ENCODE results near the gene ARRB2.

DNA sequence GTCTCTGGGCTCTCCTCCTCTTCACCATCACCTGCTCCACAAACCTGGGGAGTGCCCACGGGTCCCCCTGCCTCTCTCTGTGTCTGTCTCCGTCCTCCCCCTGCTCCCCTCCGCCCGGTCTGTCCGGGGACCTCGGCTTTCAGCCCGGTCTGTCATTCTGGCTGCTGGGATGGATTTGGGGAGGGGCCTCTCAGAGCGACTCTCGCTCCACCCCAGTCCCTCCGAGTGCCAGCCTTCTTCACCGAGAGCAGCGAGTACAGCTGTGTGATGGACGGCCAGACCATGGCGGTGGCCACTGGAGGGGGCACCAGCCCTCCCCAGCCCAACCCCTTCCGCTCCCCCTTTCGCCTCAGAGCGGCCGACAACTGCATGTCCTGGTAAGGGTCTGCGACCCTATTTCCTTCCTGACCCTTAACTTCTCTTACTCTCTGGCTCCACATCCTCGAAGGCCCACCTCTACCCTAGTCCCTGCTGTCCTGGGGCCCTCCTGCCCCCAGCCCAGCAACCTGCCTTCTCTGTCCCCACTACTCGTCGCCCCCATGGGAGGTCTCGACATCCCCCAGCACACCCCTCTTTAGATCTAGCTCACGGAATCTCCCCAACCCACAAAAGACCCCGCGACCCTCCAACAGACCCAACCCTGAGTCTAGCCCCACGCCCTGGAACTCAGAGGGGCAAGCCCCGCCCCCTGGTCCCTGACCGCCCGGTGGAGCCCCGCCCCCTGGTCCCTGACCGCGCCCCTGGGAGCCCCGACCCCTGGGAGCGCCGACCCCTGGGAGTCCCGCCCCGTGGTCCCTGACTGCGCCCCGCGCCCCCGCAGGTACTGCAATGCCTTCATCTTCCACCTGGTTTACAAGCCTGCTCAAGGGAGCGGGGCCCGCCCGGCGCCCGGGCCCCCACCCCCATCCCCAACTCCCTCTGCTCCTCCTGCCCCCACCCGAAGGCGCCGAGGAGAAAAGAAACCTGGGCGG is 34.9 kb downstream of the ARRB2 start:
- TF ChIP-seq, protein P1, sequence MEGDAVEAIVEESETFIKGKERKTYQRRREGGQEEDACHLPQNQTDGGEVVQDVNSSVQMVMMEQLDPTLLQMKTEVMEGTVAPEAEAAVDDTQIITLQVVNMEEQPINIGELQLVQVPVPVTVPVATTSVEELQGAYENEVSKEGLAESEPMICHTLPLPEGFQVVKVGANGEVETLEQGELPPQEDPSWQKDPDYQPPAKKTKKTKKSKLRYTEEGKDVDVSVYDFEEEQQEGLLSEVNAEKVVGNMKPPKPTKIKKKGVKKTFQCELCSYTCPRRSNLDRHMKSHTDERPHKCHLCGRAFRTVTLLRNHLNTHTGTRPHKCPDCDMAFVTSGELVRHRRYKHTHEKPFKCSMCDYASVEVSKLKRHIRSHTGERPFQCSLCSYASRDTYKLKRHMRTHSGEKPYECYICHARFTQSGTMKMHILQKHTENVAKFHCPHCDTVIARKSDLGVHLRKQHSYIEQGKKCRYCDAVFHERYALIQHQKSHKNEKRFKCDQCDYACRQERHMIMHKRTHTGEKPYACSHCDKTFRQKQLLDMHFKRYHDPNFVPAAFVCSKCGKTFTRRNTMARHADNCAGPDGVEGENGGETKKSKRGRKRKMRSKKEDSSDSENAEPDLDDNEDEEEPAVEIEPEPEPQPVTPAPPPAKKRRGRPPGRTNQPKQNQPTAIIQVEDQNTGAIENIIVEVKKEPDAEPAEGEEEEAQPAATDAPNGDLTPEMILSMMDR (IDR thresholded peaks at IDR 0.05; ENCODE audit: low read depth, low read length, missing input control), result no peak
- TF ChIP-seq, protein P2, sequence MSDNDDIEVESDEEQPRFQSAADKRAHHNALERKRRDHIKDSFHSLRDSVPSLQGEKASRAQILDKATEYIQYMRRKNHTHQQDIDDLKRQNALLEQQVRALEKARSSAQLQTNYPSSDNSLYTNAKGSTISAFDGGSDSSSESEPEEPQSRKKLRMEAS (IDR thresholded peaks at IDR 0.05), result no peak
- no peak for TF ChIP-seq GABPA (IDR thresholded peaks at IDR 0.05 in 1 of 2, conservative IDR thresholded peaks at IDR 0.05 in 1 of 2)
- TF ChIP-seq SP1 (IDR thresholded peaks at IDR 0.05), result no peak
- TF ChIP-seq, protein P3, sequence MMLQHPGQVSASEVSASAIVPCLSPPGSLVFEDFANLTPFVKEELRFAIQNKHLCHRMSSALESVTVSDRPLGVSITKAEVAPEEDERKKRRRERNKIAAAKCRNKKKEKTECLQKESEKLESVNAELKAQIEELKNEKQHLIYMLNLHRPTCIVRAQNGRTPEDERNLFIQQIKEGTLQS (IDR thresholded peaks at IDR 0.05), result no peak
- no peak for TF ChIP-seq RAD21 (IDR thresholded peaks at IDR 0.05)
- TF ChIP-seq, protein P4, sequence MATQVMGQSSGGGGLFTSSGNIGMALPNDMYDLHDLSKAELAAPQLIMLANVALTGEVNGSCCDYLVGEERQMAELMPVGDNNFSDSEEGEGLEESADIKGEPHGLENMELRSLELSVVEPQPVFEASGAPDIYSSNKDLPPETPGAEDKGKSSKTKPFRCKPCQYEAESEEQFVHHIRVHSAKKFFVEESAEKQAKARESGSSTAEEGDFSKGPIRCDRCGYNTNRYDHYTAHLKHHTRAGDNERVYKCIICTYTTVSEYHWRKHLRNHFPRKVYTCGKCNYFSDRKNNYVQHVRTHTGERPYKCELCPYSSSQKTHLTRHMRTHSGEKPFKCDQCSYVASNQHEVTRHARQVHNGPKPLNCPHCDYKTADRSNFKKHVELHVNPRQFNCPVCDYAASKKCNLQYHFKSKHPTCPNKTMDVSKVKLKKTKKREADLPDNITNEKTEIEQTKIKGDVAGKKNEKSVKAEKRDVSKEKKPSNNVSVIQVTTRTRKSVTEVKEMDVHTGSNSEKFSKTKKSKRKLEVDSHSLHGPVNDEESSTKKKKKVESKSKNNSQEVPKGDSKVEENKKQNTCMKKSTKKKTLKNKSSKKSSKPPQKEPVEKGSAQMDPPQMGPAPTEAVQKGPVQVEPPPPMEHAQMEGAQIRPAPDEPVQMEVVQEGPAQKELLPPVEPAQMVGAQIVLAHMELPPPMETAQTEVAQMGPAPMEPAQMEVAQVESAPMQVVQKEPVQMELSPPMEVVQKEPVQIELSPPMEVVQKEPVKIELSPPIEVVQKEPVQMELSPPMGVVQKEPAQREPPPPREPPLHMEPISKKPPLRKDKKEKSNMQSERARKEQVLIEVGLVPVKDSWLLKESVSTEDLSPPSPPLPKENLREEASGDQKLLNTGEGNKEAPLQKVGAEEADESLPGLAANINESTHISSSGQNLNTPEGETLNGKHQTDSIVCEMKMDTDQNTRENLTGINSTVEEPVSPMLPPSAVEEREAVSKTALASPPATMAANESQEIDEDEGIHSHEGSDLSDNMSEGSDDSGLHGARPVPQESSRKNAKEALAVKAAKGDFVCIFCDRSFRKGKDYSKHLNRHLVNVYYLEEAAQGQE (IDR thresholded peaks at IDR 0.05), result no peak
- TF ChIP-seq JUND (IDR thresholded peaks at IDR 0.05), result no peak
- TF ChIP-seq, protein P5, sequence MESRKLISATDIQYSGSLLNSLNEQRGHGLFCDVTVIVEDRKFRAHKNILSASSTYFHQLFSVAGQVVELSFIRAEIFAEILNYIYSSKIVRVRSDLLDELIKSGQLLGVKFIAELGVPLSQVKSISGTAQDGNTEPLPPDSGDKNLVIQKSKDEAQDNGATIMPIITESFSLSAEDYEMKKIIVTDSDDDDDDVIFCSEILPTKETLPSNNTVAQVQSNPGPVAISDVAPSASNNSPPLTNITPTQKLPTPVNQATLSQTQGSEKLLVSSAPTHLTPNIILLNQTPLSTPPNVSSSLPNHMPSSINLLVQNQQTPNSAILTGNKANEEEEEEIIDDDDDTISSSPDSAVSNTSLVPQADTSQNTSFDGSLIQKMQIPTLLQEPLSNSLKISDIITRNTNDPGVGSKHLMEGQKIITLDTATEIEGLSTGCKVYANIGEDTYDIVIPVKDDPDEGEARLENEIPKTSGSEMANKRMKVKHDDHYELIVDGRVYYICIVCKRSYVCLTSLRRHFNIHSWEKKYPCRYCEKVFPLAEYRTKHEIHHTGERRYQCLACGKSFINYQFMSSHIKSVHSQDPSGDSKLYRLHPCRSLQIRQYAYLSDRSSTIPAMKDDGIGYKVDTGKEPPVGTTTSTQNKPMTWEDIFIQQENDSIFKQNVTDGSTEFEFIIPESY (IDR thresholded peaks at IDR 0.05), result no peak
- TF ChIP-seq NR2F2 (IDR thresholded peaks at IDR 0.05), result no peak
